WI38 (cell line): ENCODE data around the gene GPSM1.
"Not testable (repeated sequence)": the region's sequence is repeated elsewhere in the genome, so short reads cannot be mapped to it uniquely, and the experiment has no call there.

Source experiments
- H3K4me3 ChIP-seq: 2 replicates; pipeline ENCODE4 v1.5.1; 2011; ENCODE audit warnings: low read depth, mild to moderate bottlenecking, control low read depth, low read length
- TF ChIP-seq, protein P1 (sequence below): IDR thresholded peaks from 2 replicates; pipeline ENCODE4 v1.5.1; 2012; ENCODE audit warnings: low read depth, mild to moderate bottlenecking, control low read depth, low read length

GPSM1 gene

DNA sequence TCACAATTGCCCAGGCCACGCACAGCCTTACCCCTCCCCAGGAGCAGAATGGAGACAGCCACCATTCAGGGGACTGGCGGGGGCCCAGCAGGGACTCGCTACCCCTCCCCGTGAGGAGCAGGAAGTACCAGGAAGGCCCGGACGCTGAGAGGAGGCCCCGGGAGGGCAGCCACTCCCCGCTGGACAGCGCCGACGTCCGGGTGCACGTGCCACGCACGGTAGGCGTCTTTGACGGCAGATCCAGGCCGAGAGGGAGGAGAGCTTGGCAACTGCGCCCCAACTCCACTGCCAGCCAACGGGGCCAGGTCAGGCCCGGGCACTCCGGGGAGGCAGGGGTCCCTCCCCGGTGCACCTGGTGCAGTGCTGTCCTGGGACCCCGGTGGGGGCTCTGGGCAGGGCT is 22.2 kb downstream of the GPSM1 start:
- no peak overlapping the region for H3K4me3 ChIP-seq
- TF ChIP-seq, protein P1, sequence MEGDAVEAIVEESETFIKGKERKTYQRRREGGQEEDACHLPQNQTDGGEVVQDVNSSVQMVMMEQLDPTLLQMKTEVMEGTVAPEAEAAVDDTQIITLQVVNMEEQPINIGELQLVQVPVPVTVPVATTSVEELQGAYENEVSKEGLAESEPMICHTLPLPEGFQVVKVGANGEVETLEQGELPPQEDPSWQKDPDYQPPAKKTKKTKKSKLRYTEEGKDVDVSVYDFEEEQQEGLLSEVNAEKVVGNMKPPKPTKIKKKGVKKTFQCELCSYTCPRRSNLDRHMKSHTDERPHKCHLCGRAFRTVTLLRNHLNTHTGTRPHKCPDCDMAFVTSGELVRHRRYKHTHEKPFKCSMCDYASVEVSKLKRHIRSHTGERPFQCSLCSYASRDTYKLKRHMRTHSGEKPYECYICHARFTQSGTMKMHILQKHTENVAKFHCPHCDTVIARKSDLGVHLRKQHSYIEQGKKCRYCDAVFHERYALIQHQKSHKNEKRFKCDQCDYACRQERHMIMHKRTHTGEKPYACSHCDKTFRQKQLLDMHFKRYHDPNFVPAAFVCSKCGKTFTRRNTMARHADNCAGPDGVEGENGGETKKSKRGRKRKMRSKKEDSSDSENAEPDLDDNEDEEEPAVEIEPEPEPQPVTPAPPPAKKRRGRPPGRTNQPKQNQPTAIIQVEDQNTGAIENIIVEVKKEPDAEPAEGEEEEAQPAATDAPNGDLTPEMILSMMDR: no peak

DNA sequence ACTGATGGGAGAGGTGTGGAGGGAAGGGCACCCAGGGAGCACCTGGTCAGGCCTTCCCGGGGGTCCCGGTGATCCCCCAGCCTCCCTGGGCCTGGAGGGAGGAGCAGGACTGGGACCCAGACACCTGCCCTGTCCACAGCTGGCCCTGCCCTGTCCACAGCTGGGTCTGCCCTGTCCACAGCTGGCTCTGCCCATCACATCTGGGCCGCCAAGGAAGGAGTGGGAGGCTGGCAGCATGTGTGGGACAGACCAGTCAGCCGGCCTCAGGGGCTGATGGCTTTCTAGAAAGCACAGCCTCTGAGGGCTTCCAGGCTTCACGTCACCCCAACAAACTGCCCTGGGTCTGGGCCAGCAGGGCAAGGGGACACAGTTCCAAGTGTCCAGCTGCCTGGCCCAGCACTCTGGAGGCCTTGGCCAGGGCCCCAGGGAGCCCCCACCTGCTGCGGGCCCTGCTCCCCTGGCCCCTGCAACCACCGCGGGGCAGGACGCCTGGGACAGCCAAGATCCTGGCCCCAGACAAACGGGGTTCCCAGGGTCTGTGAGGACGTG is 24.0 kb downstream of the GPSM1 start:
- no peak overlapping the region for H3K4me3 ChIP-seq
- TF ChIP-seq, protein P1: no peak

DNA sequence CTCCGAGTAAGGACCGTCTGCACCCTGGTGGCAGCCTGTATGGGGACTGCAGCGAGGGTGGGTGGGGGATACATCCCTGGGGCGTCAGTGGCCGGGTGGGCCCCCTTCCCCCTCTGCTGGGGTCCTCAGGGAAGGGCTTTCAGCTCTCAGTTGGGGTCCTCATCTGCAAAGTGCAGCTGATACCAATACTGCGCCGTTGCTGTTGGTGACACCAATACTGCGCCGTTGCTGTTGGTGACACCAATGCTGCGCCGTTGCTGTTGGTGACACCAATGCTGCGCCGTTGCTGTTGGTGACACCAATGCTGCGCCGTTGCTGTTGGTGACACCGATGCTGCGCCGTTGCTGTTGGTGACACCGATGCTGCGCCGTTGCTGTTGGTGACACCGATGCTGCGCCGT is 24.5 kb downstream of the GPSM1 start:
- H3K4me3 ChIP-seq: not testable (repeated sequence)

DNA sequence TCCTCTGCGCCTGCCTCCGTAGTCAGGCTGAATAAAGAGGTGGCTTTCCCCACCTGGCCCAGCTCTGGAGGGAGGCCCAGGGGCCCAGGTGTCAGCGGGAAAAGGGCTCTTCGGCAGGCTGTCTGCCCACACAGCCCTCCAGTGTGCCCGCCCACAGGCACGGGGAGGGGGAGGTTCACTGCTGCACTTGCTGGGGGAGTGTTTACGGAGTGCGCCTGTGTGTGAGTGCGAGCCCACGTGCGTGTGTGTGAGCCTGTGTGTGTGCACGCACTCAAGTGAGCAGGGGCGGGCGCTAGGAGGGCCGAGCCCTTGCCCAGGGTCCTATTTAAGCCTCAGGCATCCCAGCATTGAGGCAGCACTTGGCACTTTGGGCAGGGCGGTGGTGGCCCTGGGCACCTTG is 25.3 kb downstream of the GPSM1 start:
- H3K4me3 ChIP-seq: no peak overlapping the region
- TF ChIP-seq, protein P1: no peak

DNA sequence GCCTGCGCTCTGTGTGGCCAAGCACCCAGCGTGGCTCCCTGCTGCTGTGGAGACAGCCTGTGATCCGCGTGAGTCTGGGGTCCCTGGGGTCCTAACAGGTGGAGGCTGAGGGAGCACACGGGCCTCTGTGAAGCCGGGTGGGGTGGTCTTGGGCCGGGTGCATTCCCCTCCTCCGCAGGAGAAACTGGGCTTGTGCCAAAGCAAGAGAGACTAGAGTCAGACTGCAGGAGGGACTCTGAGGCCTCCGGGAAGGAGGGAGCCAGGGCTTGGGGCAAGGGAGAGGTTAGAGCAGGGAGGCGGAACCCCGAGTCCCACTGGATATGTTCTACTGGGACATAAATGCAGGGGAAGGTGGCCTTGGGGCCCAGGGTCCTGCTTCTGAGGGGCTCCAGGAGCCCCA is 25.7 kb downstream of the GPSM1 start:
- H3K4me3 ChIP-seq: no peak overlapping the region
- TF ChIP-seq, protein P1: no peak

DNA sequence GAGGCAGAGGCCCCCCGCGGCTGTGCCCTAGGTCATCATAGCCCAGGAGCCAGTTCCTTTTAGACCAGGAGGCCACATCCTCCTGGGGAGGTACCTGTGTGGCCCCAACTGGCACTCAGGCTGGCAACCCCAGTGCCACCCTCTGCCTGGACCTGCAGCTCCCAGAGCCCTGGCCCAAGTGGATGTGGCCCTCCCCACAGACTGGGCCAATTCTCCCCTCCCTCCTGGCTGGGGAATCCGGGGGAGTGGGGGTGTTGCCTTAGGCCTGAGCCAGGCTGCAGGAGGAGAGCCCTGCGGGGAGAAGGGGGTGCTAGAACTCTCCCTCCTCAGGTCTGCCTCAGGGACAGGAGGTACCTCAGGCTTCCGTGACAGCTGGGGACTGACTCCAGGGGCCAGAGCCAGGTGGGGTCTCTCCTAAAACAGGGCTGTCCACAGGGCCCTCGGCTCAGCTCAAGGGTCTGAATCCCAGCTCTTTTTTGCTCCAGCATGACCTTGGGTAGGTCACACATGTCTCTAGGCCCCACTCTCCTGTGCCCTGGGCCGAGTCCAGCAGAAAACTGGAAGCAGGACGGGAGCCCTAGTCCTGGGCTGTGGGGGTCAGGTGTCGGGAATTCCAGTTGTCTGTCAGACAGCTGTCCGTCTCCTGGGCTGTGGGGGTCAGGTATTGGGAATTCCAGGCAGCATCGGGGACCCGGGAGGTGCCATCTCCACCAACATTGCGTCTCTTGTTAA is 26.6 kb downstream of the GPSM1 start:
- no peak overlapping the region for H3K4me3 ChIP-seq
- TF ChIP-seq, protein P1: no peak

DNA sequence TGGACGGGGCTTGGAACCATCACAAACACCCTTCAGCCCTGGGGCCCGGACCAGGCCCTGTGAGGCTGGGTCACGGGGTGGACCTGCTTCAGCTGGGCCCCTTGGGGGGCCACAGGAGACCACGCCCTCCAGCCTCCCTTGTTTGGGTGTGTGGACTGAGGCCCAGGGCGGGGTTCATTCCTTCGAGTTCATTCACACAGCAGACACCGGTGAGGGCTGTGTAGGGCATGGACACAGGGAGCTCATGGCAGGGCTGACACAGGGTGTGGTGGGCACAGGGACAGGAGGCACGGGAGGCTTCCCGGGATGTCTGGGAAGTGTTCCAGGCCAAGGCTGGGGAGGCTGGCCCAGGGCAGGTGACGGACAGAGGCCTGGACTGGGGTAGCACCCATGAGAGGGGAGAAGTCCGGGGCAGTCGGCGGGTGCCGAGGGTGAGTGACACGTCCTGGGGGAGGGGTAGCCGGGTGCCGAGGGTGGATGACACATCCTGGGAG is 27.3 kb downstream of the GPSM1 start:
- H3K4me3 ChIP-seq: no peak overlapping the region
- TF ChIP-seq, protein P1: no peak
